C4-2B (cell line): Measurements from ENCODE around the gene ADAM15.

Experiments used
- H3K27ac ChIP-seq: fragments of 450-650 bp; 2 replicates; pipeline ENCODE4 v1.5.1; 2017
- CTCF ChIP-seq: fragments of 450-650 bp; conservative IDR thresholded peaks from 2 replicates; pipeline ENCODE4 v1.5.1; 2017; ENCODE audit warnings: mild to moderate bottlenecking
- ZFX ChIP-seq: fragments of 450-650 bp; IDR thresholded peaks from 2 replicates; pipeline ENCODE4 v1.6.1; 2017

Gene ADAM15

DNA sequence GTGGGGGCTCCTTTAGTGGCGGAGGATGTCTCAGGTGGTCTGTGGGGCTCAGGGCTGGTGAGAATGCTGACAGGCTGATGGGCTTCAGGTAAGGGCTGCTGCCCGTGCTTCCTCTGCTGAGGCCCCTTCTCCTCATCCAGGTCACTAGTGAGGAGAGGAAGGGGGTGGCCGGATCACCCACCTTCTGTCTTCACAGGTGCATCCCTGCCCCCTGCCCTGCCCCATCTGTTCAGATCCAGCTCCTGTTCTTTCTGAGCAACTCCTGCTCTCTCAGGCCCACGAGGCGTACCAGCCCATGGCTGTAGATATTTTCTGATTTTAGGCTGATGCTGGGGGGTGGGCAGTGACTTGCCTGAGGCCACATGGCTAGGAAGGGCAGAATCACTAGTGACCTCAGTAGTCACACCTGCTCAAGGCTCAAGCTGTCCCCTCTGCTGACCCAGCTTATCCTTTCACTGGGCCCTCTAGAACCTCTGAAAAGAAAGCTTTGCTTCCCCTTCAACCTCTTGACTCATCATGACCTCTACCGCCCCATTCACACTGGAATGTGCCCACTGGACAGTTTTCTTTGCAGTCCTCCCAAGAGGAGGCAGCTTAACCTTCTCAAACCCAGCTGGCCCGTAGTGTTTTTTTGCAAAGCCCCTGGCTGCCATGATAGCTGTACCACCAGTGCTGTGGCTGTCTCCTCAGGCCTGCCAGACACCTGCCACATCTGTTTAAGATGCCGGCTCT lies 32.3 kb upstream of the ADAM15 start:
- H3K27ac ChIP-seq, result no peak overlapping the region
- TF ChIP-seq ZFX (no peak), CTCF (no peak)

- TF ChIP-seq CTCF, result no peak
- no peak for TF ChIP-seq ZFX
- H3K27ac ChIP-seq, result no peak overlapping the region
Observed at GRCh38 chr1:155019377-155020245, 31.5 kb upstream of the ADAM15 start.

- TF ChIP-seq ZFX (no peak), CTCF (no peak)
- peak overlapping the region; percentile 53 for H3K27ac ChIP-seq
Observed at GRCh38 chr1:155022136-155022926, 28.8 kb upstream of the ADAM15 start.

DNA sequence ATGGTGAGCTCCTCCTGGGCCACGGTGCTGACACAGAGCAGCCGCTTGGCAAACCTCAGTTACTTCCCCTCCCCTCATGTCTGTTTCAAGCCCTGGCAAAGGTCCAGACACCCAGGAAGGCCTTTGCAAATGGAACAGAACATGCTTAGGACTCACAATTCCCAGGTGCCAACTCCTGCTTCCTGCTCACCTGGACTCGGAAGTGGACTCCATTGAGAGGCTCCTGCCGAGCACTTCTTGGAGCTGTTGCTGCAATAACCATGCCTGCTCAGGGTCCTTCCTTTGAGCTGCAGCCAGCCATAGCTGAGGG lies 28.2 kb upstream of the ADAM15 start:
- no peak for TF ChIP-seq ZFX
- TF ChIP-seq CTCF, result no peak
- H3K27ac ChIP-seq, result peak overlapping the region; percentile 53

GRCh38 chr1:155023627-155024026 lies 27.5 kb upstream of the ADAM15 start:
- H3K27ac ChIP-seq, result peak overlapping the region; percentile 53
- TF ChIP-seq ZFX (no peak), CTCF (no peak)

DNA sequence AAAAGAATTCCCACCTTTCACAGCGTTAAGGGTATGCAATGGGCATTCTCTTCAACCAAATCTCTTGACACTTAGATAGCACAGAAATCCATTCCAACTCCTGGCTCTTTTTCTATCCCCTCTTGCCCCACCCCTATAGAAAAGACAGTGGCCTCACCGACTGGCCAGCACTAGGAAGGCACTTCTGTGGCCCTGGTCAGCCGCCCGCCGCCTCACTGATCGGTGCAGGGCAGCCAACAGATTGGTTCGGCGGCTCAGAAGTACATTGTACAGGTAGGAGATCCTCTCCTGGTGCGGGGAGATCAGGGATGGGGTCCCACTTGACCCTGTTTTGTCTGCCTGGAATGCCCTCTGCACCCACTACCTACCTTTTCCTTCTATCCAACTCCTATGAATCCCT lies 26.8 kb upstream of the ADAM15 start:
- no peak overlapping the region for H3K27ac ChIP-seq
- TF ChIP-seq CTCF, result no peak
- no peak for TF ChIP-seq ZFX

DNA sequence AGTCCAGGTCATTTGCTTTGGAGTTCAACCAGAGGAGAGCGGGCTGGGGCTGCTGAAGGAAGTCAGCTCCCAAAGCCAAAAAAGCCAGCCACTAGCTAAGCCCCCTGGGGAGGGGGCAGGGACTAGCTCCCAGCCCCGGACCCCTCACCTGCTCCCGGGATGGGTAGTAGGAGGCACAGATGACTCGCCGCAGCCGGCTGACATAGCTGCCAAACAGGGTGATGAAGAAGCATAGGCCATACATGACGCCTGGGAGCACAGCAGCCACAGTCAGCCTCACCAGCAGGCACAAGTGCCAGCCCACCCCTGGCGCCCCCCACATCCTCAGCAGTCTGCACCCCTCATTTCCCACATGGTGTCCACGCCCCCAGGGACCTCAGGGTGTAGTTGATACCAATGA lies 25.0 kb upstream of the ADAM15 start:
- no peak for TF ChIP-seq CTCF
- TF ChIP-seq ZFX, result no peak

More for the DNA sequence above, 25.0 kb upstream of the ADAM15 start:
- no peak overlapping the region for H3K27ac ChIP-seq
